Stimulated activated CD4-positive, alpha-beta T cell treated with anti-CD3 and anti-CD28 coated beads, Interleukin-4, amount 100 ng/mL, for 48 hours (primary cell): Measurements from ENCODE around the gene IRF9.

Source experiments
- DNase-seq, 2 donors: peaks; one replicate each; pipeline ENCODE4 v3.0.0-alpha.2; 2020; ENCODE audit warnings: low read depth in 2 of 2

IRF9 gene

GRCh38 chr14:24147761-24148428 lies 13.2 kb upstream of the IRF9 start:
- DNase-seq: no peak

- DNase-seq: no peak
Observed at GRCh38 chr14:24149302-24149969, 11.6 kb upstream of the IRF9 start.

GRCh38 chr14:24150061-24150460 lies 11.0 kb upstream of the IRF9 start:
- no peak for DNase-seq

- DNase-seq: no peak
Observed at GRCh38 chr14:24150567-24150966, 10.5 kb upstream of the IRF9 start.

GRCh38 chr14:24150993-24151392 lies 10.1 kb upstream of the IRF9 start:
- no peak for DNase-seq

GRCh38 chr14:24151404-24152080 lies 9.5 kb upstream of the IRF9 start:
- DNase-seq: no peak

GRCh38 chr14:24155100-24155499 lies 6.0 kb upstream of the IRF9 start:
- no peak for DNase-seq

- DNase-seq: no peak
Observed at GRCh38 chr14:24156840-24157239, 4.2 kb upstream of the IRF9 start.

- no peak for DNase-seq
Observed at GRCh38 chr14:24157331-24157730, 3.7 kb upstream of the IRF9 start.

- DNase-seq: no peak
Observed at GRCh38 chr14:24159777-24160498, 1.1 kb upstream of the IRF9 start.

- DNase-seq: no peak
Observed at GRCh38 chr14:24160499-24160849, 591 bp upstream of the IRF9 start.

GRCh38 chr14:24162093-24162492 lies 1.0 kb downstream of the IRF9 start:
- DNase-seq: no peak

- DNase-seq: no peak
Observed at GRCh38 chr14:24164518-24164991, 3.5 kb downstream of the IRF9 start.

- DNase-seq: no peak
Observed at GRCh38 chr14:24165785-24166184, 4.7 kb downstream of the IRF9 start.

GRCh38 chr14:24167469-24168114 lies 6.5 kb downstream of the IRF9 start:
- no peak for DNase-seq

GRCh38 chr14:24171422-24172260 lies 10.6 kb downstream of the IRF9 start, which contains the start of gene REC8:
Gene REC8, plus strand, starts transcription at chr14:24172080. Its CDS starts 473 bp downstream, at chr14:24172553.
- peak; percentile 60 to 62 for DNase-seq

GRCh38 chr14:24172261-24172860 lies 11.3 kb downstream of the IRF9 start:
- no peak for DNase-seq

- DNase-seq: no peak
Observed at GRCh38 chr14:24172871-24173281, 11.8 kb downstream of the IRF9 start.

- no peak for DNase-seq
Observed at GRCh38 chr14:24176599-24176998, 15.5 kb downstream of the IRF9 start.
